ENCODE measurements around the gene VSIG4. TPM values are rescaled to one million over a fixed set of nuclear protein-coding genes. Genes with fewer than 3 reads are reported as not detected.
"Not testable (repeated sequence)": the region's sequence is repeated elsewhere in the genome, so short reads cannot be mapped to it uniquely, and the experiment has no call there.

The VSIG4 gene
- total RNA-seq, 4 donors from 2014 or later = 19.6 to 40.8 (median 31.8) TPM

GRCh38 chrX:65990702-65991101 lies 49.2 kb downstream of the VSIG4 start:
- intact Hi-C loops (cut with DNase I; ENCODE audit: low total_unique reads) = no loop called here
- TF ChIP-seq, protein P1, sequence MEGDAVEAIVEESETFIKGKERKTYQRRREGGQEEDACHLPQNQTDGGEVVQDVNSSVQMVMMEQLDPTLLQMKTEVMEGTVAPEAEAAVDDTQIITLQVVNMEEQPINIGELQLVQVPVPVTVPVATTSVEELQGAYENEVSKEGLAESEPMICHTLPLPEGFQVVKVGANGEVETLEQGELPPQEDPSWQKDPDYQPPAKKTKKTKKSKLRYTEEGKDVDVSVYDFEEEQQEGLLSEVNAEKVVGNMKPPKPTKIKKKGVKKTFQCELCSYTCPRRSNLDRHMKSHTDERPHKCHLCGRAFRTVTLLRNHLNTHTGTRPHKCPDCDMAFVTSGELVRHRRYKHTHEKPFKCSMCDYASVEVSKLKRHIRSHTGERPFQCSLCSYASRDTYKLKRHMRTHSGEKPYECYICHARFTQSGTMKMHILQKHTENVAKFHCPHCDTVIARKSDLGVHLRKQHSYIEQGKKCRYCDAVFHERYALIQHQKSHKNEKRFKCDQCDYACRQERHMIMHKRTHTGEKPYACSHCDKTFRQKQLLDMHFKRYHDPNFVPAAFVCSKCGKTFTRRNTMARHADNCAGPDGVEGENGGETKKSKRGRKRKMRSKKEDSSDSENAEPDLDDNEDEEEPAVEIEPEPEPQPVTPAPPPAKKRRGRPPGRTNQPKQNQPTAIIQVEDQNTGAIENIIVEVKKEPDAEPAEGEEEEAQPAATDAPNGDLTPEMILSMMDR (IDR thresholded peaks at IDR 0.05) = no peak
- no peak for TF ChIP-seq POLR2A (IDR thresholded peaks at IDR 0.05)

DNA sequence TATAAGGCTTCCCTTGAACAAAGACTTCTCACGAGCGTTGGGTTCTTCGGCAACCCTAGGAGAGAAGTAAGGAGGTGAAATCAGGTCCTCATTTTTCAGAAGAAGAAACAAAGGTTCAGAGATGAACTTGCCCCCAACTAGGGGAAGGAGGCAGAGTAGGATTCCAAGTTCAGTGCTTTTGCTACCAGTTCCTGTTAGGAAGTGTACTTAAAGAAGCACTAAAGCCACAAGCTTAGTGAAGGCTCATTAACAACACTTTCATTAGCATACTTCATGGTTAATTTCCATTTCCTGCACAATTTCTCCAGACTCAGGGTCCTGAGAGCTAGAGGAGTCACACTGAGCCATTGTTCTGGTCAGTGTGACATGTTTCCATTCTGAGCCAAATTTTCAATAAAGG lies 52.1 kb downstream of the VSIG4 start:
- DNase-seq (ENCODE audit: low spot score in 2 of 2) = no peak
- no peak overlapping the region for H3K4me3 ChIP-seq (ENCODE audit: low read depth, poor library complexity, severe bottlenecking)
- intact Hi-C loops (cut with DNase I; ENCODE audit: low total_unique reads) = loop anchor here (10.0 kb wide), 1 partner anchor 253 kb away; no protein-coding TSS in a partner anchor
- TF ChIP-seq POLR2A (IDR thresholded peaks at IDR 0.05) = no peak
- TF ChIP-seq, protein P1 (IDR thresholded peaks at IDR 0.05) = no peak
- WGBS, 2 donors = 73 to 89% methylated on average over 3 of the region's 3 CpGs

More at GRCh38 chrX:65990702-65991101, 49.2 kb downstream of the VSIG4 start:
- no peak overlapping the region for H3K4me3 ChIP-seq (ENCODE audit: low read depth, poor library complexity, severe bottlenecking)
- no peak for DNase-seq (ENCODE audit: low spot score in 2 of 2)

DNA sequence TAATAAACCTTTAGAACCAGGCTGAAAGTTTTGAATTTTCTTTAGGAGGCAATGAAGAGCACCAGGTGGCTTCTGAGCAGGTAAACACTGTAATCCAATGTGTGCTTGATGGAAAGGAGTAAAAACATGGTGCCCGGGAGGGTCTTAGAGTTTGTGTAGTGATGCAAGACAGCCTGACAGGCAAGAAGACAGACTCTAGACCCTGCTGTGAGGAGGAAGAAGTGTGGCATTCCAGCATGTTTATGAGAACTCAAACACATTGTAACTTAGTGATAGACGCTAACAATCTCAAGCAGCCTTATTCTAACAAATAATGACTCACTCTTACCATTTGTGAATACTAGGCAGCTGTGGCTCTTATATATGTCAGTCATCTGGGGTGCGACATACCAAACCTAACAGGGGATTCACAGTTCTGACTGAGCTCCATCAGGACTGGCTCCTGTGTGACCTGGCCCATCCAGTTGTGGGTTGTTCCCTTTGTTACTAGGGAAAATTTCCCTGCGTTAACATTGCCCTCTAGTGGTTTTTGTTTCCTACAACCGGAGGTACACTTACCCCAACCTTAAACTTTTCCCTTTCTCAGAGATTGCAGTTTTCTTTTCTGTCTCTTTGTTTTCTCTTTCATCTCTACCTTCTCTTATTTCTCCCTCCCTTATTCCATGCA lies 53.8 kb downstream of the VSIG4 start:
- 26 to 32% methylated on average over 5 of the region's 5 CpGs for WGBS, 2 donors
- H3K4me3 ChIP-seq (ENCODE audit: low read depth, poor library complexity, severe bottlenecking) = no peak overlapping the region
- intact Hi-C loops (cut with DNase I; ENCODE audit: low total_unique reads) = loop anchor here (10.0 kb wide), 1 partner anchor 251 kb away; no protein-coding TSS in a partner anchor
- TF ChIP-seq POLR2A (IDR thresholded peaks at IDR 0.05) = no peak
- TF ChIP-seq, protein P1 (IDR thresholded peaks at IDR 0.05) = no peak
- DNase-seq (ENCODE audit: low spot score in 2 of 2) = peak in 1 of 2 donors; percentile 24

DNA sequence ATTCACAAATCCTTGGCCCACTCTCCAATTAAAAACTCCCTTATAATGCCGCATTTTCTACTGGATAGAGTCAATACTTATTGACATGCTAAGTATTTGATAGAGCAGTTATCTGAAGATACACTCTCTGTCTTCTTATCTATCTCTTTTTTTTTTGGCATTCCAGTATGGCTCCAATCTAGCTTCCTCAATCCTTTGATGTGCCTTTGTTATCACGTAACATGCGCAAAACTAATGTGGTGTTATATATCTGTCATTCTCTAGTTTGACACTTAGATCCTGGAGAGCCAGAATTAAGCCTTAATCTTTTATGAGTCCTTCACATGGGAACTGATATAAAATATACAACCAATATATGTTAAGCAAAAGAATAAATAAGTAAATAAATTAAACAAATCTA lies 54.7 kb downstream of the VSIG4 start:
- no peak overlapping the region for H3K4me3 ChIP-seq (ENCODE audit: low read depth, poor library complexity, severe bottlenecking)
- DNase-seq (ENCODE audit: low spot score in 2 of 2) = no peak
- intact Hi-C loops (cut with DNase I; ENCODE audit: low total_unique reads) = loop anchor here (10.0 kb wide), 1 partner anchor 250 kb away; no protein-coding TSS in a partner anchor
- TF ChIP-seq POLR2A (IDR thresholded peaks at IDR 0.05) = no peak
- TF ChIP-seq, protein P1 (IDR thresholded peaks at IDR 0.05) = no peak
- WGBS, 2 donors = 93 to 96% methylated on average over 3 of the region's 3 CpGs

DNA sequence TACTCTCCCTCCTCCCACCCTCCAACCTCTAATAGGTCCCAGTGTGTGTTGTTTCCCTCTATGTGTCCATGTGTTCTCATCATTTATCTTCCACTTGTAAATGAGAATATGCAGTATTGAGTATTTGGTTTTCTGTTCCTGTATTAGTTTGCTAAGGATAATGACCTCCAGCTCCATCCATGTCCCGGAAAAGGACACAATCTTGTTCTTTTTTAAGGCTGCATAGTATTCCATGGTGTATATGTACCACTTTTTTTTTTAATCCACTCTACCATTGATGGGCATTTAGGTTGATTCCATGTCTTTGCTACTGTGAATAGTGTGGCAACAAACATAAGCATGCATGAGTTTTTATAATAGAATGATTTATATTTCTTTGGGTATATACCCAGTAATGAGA lies 62.7 kb downstream of the VSIG4 start:
- 81 to 88% methylated on average over 1 of the region's 1 CpG for WGBS, 2 donors
- H3K4me3 ChIP-seq (ENCODE audit: low read depth, poor library complexity, severe bottlenecking); DNase-seq (ENCODE audit: low spot score in 2 of 2); intact Hi-C loops (cut with DNase I; ENCODE audit: low total_unique reads): not testable (repeated sequence)

DNA sequence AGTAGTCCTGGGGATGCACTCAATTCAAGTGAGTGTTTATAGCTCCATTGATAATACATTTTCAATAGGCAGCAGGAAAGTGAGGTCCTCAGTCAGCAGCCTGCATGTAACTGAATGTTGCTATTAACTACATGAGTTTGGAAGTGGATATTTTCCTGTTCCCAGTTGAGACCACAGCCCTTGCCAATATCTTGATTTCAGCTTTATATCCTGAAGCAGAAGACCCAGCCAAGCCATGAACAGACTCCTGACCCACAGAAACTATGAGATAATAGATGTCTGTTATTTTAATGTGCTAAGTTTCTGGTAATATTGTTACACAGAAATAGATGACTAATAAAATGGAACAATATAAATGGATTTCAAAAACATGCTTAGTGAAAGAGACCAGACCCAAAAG lies 63.7 kb downstream of the VSIG4 start:
- no peak for DNase-seq (ENCODE audit: low spot score in 2 of 2)
- TF ChIP-seq, protein P1 (IDR thresholded peaks at IDR 0.05) = no peak
- no peak for TF ChIP-seq POLR2A (IDR thresholded peaks at IDR 0.05)
- intact Hi-C loops (cut with DNase I; ENCODE audit: low total_unique reads) = no loop called here

GRCh38 chrX:65975161-65975751 lies 64.6 kb downstream of the VSIG4 start:
- WGBS, 2 donors = 97 to 100% methylated on average over 6 to 21 of the region's 38 CpGs
- DNase-seq (ENCODE audit: low spot score in 2 of 2); intact Hi-C loops (cut with DNase I; ENCODE audit: low total_unique reads); H3K4me3 ChIP-seq (ENCODE audit: low read depth, poor library complexity, severe bottlenecking): not testable (repeated sequence)

More for the DNA sequence above, 63.7 kb downstream of the VSIG4 start:
- H3K4me3 ChIP-seq (ENCODE audit: low read depth, poor library complexity, severe bottlenecking) = no peak overlapping the region
